CD4-positive, alpha-beta memory T cell (primary cell): ENCODE measurements around the gene SUFU. TPM values are rescaled to one million over a fixed set of nuclear protein-coding genes. Genes with fewer than 3 reads are reported as not detected.
"Not testable (repeated sequence)": the region's sequence is repeated elsewhere in the genome, so short reads cannot be mapped to it uniquely, and the experiment has no call there.

Experiments used
- CTCF ChIA-PET: fragments of 350-600 bp; sonication (Branson Sonifier 250); formaldehyde crosslinking; loops from one replicate; lab custom pipeline; 2021; ENCODE audit warnings: inconsistent platforms; ENCODE audit not compliant: partially characterized antibody; lab: Charles Lee
- POLR2A ChIA-PET: fragments of 350-600 bp; sonication (Branson Sonifier 250); formaldehyde crosslinking; loops from one replicate; lab custom pipeline; 2021; ENCODE audit not compliant: partially characterized antibody; lab: Charles Lee
- DNase-seq, 5 donors: peaks; one replicate each; pipeline versions ENCODE4 v3.0.0 to v3.0.0-alpha.2; 2020 to 2022; ENCODE audit warnings: mixed read lengths in 1 of 5
- H3K27ac ChIP-seq: one replicate; pipeline ENCODE4 v1.7.0; 2013; ENCODE audit warnings: low read depth, low read length
- H3K27me3 ChIP-seq: 2 replicates; pipeline ENCODE4 v1.7.0; 2013; ENCODE audit warnings: mild to moderate bottlenecking, low read length, moderate library complexity; ENCODE audit not compliant: insufficient read depth
- H3K36me3 ChIP-seq: 2 replicates; pipeline ENCODE4 v1.7.0; 2013; ENCODE audit warnings: mild to moderate bottlenecking, low read length, moderate library complexity; ENCODE audit not compliant: insufficient read depth
- H3K4me1 ChIP-seq: 2 replicates; pipeline ENCODE4 v1.7.0; 2013; ENCODE audit warnings: mild to moderate bottlenecking, low read length, moderate library complexity; ENCODE audit not compliant: insufficient read depth
- H3K4me3 ChIP-seq, 2 donors: one replicate each; pipeline ENCODE4 v1.7.0; 2013; ENCODE audit warnings: low read length in 2 of 2, mild to moderate bottlenecking in 1 of 2
- H3K9me3 ChIP-seq, 2 donors: one replicate each; pipeline ENCODE4 v1.7.0; 2013; ENCODE audit warnings: low read length in 2 of 2, control low read depth in 1 of 2; ENCODE audit not compliant: control insufficient read depth in 1 of 2
- H3K27ac Mint-ChIP-seq, 7 donors: one replicate each; pipeline ENCODE4 v1.8.0; 2020 to 2021; ENCODE audit warnings: mixed read lengths in 7 of 7, mild to moderate bottlenecking in 6 of 7, inconsistent platforms in 3 of 7, moderate library complexity in 3 of 7
- H3K27me3 Mint-ChIP-seq, 2 donors: one replicate each; pipeline ENCODE4 v1.8.0; 2020 to 2021; ENCODE audit warnings: mixed read lengths in 2 of 2
- H3K36me3 Mint-ChIP-seq, 2 donors: one replicate each; pipeline ENCODE4 v1.8.0; 2020 to 2021; ENCODE audit warnings: mixed read lengths in 2 of 2, inconsistent platforms in 1 of 2, mild to moderate bottlenecking in 1 of 2
- H3K4me1 Mint-ChIP-seq, 4 donors: one replicate each; pipeline ENCODE4 v1.8.0; 2020 to 2021; ENCODE audit warnings: mixed read lengths in 4 of 4, mild to moderate bottlenecking in 1 of 4
- H3K4me3 Mint-ChIP-seq, 8 donors: one replicate each; pipeline ENCODE4 v1.8.0; 2020 to 2021; ENCODE audit warnings: mixed read lengths in 8 of 8, mild to moderate bottlenecking in 7 of 8, moderate library complexity in 6 of 8, inconsistent platforms in 3 of 8
- H3K9me3 Mint-ChIP-seq, 8 donors: one replicate each; pipeline ENCODE4 v1.8.0; 2020 to 2021; ENCODE audit warnings: mixed read lengths in 8 of 8, mild to moderate bottlenecking in 5 of 8, inconsistent platforms in 3 of 8, moderate library complexity in 1 of 8
- intact Hi-C: fragments of 100-400 bp; cut with micrococcal nuclease; formaldehyde crosslinking; loops from one replicate; pipeline ENCODE4 v1.15.1; 2023
- polyA plus RNA-seq, 2 donors: library from polyadenylated mRNA; unstranded; fragments of 300-500 nt; fragmentation: Illumina TruSeq; gene quantifications; one replicate each; pipeline ENCODE4 v1.2.3, GENCODE V29; 2021
- total RNA-seq, 2 experiments: library from RNA; stranded (reverse); gene quantifications; one replicate each; pipeline ENCODE4 v1.2.3, GENCODE V29; 2021

SUFU gene
- total and polyA plus RNA-seq, 4 experiments from 2014 or later: 2.0 to 22.0 (median 16.5) TPM

GRCh38 chr10:102519246-102519825 is 15.6 kb downstream of the SUFU start:
- Mint-ChIP-seq H3K36me3 (peaks cover 20 to 39% of the 10 kb centered on the region in 2 donors), H3K4me1 (peaks cover 10 to 27% (median 22%) of the 10 kb centered on the region in 4 donors), H3K27ac (no peak overlapping the region), H3K4me3 (no peak overlapping the region), H3K27me3 (no peaks in the 10 kb centered on the region), H3K9me3 (no peaks in the 10 kb centered on the region)
- DNase-seq: no peak
- ChIA-PET POLR2A (no interaction called here), CTCF (no interaction called here)
- Histone ChIP-seq H3K4me3 (no peak overlapping the region), H3K9me3 (no peaks in the 10 kb centered on the region), H3K4me1 (no peaks in the 10 kb centered on the region), H3K27ac (no peak overlapping the region), H3K36me3 (peaks cover 9% of the 10 kb centered on the region), H3K27me3 (no peaks in the 10 kb centered on the region)
- intact Hi-C loops: no loop called here

GRCh38 chr10:102522874-102523249 is 19.1 kb downstream of the SUFU start:
- Mint-ChIP-seq H3K27ac (no peak overlapping the region), H3K9me3 (no peaks in the 10 kb centered on the region), H3K36me3 (peaks cover 23 to 28% of the 10 kb centered on the region in 2 donors), H3K27me3 (no peaks in the 10 kb centered on the region), H3K4me1 (peaks cover 5 to 23% (median 21%) of the 10 kb centered on the region in 4 donors), H3K4me3 (no peak overlapping the region)
- intact Hi-C loops: no loop called here
- no peak for DNase-seq
- Histone ChIP-seq H3K36me3 (peaks cover 6% of the 10 kb centered on the region), H3K27ac (no peak overlapping the region), H3K27me3 (no peaks in the 10 kb centered on the region), H3K4me1 (no peaks in the 10 kb centered on the region), H3K4me3 (no peak overlapping the region), H3K9me3 (no peaks in the 10 kb centered on the region)
- ChIA-PET POLR2A (no interaction called here), CTCF (interaction anchor here (0.6 kb wide), 1 partner anchor 63 kb away, joined by 3 read pairs; no protein-coding TSS in a partner anchor)

GRCh38 chr10:102523250-102524029 is 19.7 kb downstream of the SUFU start:
- Histone ChIP-seq H3K4me3 (no peak overlapping the region), H3K4me1 (no peaks in the 10 kb centered on the region), H3K27me3 (no peaks in the 10 kb centered on the region), H3K9me3 (no peaks in the 10 kb centered on the region), H3K27ac (no peak overlapping the region), H3K36me3 (peaks cover 6% of the 10 kb centered on the region)
- POLR2A ChIA-PET: no interaction called here
- no peak for DNase-seq
- Mint-ChIP-seq H3K4me3 (no peak overlapping the region), H3K36me3 (peaks cover 25 to 28% of the 10 kb centered on the region in 2 donors), H3K27me3 (no peaks in the 10 kb centered on the region), H3K9me3 (no peaks in the 10 kb centered on the region), H3K27ac (peak overlapping the region in 4 of 7 donors; percentile 5 to 61 (median 31)), H3K4me1 (peaks cover 5 to 24% (median 21%) of the 10 kb centered on the region in 4 donors)
- CTCF ChIA-PET: interaction anchor here (0.6 kb wide), 1 partner anchor 62 kb away, joined by 3 read pairs; no protein-coding TSS in a partner anchor
- intact Hi-C loops: no loop called here

GRCh38 chr10:102524746-102525145 is 21.0 kb downstream of the SUFU start:
- Histone ChIP-seq H3K27ac (no peak overlapping the region), H3K27me3 (no peaks in the 10 kb centered on the region), H3K36me3 (peaks cover 6% of the 10 kb centered on the region), H3K4me1 (no peaks in the 10 kb centered on the region), H3K9me3 (no peaks in the 10 kb centered on the region), H3K4me3 (no peak overlapping the region)
- peak overlapping the region in 1 of 7 donors; percentile 57 for H3K27ac Mint-ChIP-seq
- CTCF ChIA-PET: interaction anchor here (0.5 to 1.0 kb wide), 2 partner anchors 17 to 151 kb away, joined by 3 read pairs; no protein-coding TSS in a partner anchor
- H3K4me3 Mint-ChIP-seq: no peak overlapping the region
- intact Hi-C loops: no loop called here
- peaks cover 5 to 24% (median 22%) of the 10 kb centered on the region in 4 donors for H3K4me1 Mint-ChIP-seq
- H3K36me3 Mint-ChIP-seq: peaks cover 25 to 28% of the 10 kb centered on the region in 2 donors
- no peaks in the 10 kb centered on the region for H3K9me3 Mint-ChIP-seq
- no peaks in the 10 kb centered on the region for H3K27me3 Mint-ChIP-seq
- POLR2A ChIA-PET: no interaction called here
- no peak for DNase-seq

- peaks cover 18 to 21% of the 10 kb centered on the region in 2 donors for H3K36me3 Mint-ChIP-seq
- no peak for DNase-seq
- H3K27ac Mint-ChIP-seq: peak overlapping the region in 1 of 7 donors; percentile 25
- H3K9me3 Mint-ChIP-seq: no peaks in the 10 kb centered on the region
- Histone ChIP-seq H3K27me3 (no peaks in the 10 kb centered on the region), H3K4me1 (no peaks in the 10 kb centered on the region), H3K36me3 (peaks cover 6% of the 10 kb centered on the region), H3K4me3 (no peak overlapping the region), H3K27ac (no peak overlapping the region), H3K9me3 (no peaks in the 10 kb centered on the region)
- peaks cover 0 to 13% (median 11%) of the 10 kb centered on the region in 4 donors for H3K4me1 Mint-ChIP-seq
- H3K27me3 Mint-ChIP-seq: no peaks in the 10 kb centered on the region
- no peak overlapping the region for H3K4me3 Mint-ChIP-seq
- intact Hi-C loops: no loop called here
- CTCF ChIA-PET: no interaction called here
- POLR2A ChIA-PET: no interaction called here
Measured at GRCh38 chr10:102527546-102527945, 23.8 kb downstream of the SUFU start.

- ChIA-PET CTCF (interaction anchor here (0.6 kb wide), 1 partner anchor 361 kb away, joined by 3 read pairs; no protein-coding TSS in a partner anchor), POLR2A (no interaction called here)
- intact Hi-C loops: no loop called here
- Histone ChIP-seq H3K27ac (no peak overlapping the region), H3K4me1 (no peaks in the 10 kb centered on the region), H3K36me3 (no peaks in the 10 kb centered on the region), H3K9me3 (no peaks in the 10 kb centered on the region), H3K27me3 (no peaks in the 10 kb centered on the region), H3K4me3 (no peak overlapping the region)
- H3K4me1 Mint-ChIP-seq: peaks cover 9 to 34% (median 16%) of the 10 kb centered on the region in 4 donors
- H3K9me3 Mint-ChIP-seq: no peaks in the 10 kb centered on the region
- peaks cover 0 to 19% of the 10 kb centered on the region in 2 donors for H3K36me3 Mint-ChIP-seq
- H3K27ac Mint-ChIP-seq: peak overlapping the region in 1 of 7 donors; percentile 52
- H3K4me3 Mint-ChIP-seq: no peak overlapping the region
- no peak for DNase-seq
- no peaks in the 10 kb centered on the region for H3K27me3 Mint-ChIP-seq
Measured at GRCh38 chr10:102534333-102534732, 30.6 kb downstream of the SUFU start.

- H3K36me3 ChIP-seq, H3K4me1 ChIP-seq, H3K9me3 ChIP-seq, intact Hi-C loops, H3K27ac ChIP-seq, H3K4me3 Mint-ChIP-seq, H3K4me3 ChIP-seq, DNase-seq, H3K27me3 Mint-ChIP-seq, POLR2A ChIA-PET, H3K27me3 ChIP-seq, H3K9me3 Mint-ChIP-seq: not testable (repeated sequence)
- Mint-ChIP-seq H3K4me1 (peaks cover 9 to 34% (median 16%) of the 10 kb centered on the region in 4 donors), H3K36me3 (peaks cover 0 to 19% of the 10 kb centered on the region in 2 donors), H3K27ac (peak overlapping the region in 1 of 7 donors; percentile 17)
- CTCF ChIA-PET: interaction anchor here (0.6 kb wide), 1 partner anchor 361 kb away, joined by 3 read pairs; no protein-coding TSS in a partner anchor
Measured at GRCh38 chr10:102534966-102535365, 31.2 kb downstream of the SUFU start.
